Dedifferentiated amniotic fluid mesenchymal stem cell (primary cell): ENCODE results near the gene ADAMTS2.
"Not testable (repeated sequence)": the region's sequence is repeated elsewhere in the genome, so short reads cannot be mapped to it uniquely, and the experiment has no call there.

Experiments used
- DNase-seq: peaks from one replicate; pipeline ENCODE4 v3.0.0-alpha.2; 2016; ENCODE audit errors: extremely low spot score

Gene ADAMTS2

GRCh38 chr5:179296150-179296821 lies 49.0 kb downstream of the ADAMTS2 start:
- no peak for DNase-seq

DNA sequence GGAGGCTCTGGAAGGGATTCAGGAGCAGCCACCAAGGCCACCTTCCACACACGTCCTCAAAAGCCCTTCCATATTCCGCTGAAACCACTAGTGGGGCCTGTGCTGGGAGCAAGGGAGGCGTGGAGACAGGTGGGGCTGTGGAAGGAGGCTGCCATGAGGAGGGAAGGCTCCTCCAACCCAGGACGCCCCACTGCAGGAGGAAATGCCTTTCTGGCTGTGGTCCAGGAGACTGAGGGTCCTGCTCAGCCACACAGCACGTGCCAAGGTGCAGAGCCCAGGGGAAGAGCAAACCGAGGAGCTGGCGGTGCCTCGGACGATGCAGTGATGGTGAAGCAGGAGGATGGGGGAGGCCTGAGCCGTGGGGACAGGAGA lies 49.5 kb downstream of the ADAMTS2 start:
- DNase-seq: no peak

DNA sequence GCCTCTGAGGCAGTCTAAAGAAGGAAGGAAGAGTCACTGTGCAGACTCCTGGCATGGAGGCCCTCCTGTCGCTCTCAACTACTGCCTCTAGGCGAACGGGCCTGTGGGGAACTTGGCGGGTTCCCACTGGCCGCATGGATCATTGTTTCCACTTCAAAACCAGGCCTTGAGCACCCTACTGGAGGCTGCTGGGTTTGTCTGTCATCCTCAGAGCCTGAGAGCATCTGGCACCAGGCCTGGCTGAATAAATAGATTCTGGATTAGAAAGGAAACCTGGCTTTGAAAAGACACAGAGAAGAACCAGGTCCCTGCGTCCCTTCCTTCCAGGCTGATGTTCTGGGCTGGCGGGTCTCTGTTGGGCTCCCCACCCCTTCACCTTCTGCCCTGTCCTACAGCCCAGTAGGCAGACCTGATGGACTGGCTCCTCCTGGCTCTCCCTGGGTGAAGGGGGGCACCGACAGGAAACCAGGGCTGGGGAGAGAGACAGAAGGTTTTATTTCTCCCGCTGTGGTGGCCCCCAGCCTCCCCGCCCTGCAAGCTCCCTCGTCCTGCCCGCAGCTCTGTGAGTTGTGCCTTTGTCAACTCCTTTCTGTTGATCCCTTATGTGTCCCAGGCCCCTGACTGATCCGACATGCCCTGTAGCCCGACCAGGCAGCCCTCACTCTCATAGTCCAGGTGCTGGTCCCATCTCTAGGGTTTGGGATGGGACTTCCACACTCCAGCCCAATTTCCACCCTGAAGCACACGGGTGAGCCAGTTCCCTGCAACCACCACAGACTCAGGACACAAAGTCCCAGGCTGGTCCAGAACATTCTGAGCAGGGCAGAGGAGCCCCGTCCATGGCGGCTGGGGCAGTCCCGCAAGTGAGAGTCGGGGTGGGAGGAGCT lies 50.1 kb downstream of the ADAMTS2 start:
- DNase-seq: no peak

DNA sequence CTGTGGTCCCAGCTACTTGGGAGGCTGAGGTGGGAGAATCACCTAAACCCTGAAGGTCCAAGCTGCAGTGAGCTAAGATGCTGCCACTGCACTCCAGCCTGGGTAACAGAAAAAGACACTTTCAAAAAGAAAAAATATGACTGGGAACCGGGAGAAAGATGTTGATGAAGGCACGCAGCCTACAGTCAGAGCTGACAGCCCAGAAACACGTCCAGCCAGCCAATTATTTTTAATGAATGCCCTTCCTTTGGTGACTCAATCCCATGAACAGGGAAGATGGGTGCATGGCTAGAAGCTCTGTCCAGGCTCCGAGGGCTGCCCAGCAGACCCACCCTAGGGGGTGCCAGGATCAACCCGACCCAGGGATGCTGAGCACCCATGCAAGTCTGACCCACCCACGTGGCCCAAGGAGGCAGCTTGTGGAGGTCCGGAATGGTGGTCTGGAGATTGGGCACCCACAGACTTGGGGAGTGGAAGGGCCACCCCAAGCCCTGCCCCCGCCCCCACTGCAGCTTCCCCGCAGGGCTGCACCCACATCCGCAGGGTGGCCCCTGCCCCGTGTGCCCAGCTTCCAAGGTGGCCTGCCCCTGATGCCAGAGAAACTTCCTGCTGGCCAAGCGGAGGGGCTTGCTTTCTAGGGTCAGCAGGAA lies 51.0 kb downstream of the ADAMTS2 start:
- DNase-seq: no peak

DNA sequence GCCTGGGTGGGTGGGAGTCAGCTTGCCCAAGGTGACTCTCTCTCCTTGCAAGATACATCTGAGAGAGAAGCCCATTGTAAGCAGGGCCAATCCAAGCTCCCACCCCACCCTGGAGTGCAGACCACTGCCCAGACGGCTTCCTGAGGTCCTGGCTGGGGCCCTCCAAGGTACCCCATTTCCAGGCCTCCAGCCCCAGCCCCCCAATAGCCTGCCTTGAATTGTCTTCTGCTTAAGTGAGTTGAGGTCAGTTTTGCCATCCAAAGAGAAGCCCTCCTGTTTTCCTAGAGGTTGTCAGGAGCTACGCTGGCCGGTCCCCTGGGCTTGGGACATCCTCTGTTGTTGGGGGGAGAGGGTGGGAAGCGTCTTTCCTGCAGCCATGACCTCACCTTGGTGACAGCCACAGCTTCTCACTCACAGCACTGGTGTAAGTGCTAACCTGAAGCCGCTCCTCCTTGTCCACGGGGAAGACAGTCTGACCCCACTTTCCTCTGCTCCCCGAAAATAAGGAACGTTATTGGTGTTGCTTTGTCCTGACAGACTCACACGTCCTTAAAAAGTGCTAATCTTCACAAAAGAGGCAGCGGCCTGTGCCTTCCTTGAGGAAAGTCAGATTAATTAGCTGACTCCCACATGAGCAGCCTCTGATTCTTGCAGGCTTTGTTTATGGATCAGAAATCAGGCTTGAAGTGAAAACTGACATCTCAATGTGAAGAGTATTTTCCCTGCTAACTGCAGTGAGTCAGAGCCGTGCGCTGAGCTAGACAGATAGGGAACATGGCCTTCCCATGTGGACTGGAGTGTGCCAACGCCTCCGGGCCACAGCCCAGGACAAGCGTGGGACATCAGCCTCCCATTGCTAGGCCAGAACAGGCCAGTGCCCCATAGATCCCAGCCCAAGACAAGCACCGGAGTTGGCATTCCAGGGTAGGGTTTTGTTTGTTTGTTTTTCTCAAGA lies 52.3 kb downstream of the ADAMTS2 start:
- no peak for DNase-seq

DNA sequence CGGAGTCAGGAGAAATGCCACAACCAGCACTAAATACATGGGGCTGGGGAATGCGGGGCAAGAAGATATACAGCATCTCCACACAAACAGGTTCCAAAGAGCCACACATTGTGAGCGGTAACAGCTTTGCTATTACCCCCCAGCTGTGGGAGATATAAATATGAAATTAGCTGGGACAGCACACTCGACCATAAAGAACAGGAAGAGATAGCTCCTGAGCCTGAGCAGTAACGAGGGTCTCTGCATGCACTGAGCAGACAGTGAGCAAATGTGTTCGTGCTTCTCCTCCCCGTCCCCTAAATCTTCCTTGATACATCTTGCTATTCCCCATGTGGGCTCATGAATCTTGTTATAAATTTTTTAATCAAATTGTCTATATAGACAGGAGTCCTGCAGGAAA lies 53.1 kb downstream of the ADAMTS2 start:
- no peak for DNase-seq

DNA sequence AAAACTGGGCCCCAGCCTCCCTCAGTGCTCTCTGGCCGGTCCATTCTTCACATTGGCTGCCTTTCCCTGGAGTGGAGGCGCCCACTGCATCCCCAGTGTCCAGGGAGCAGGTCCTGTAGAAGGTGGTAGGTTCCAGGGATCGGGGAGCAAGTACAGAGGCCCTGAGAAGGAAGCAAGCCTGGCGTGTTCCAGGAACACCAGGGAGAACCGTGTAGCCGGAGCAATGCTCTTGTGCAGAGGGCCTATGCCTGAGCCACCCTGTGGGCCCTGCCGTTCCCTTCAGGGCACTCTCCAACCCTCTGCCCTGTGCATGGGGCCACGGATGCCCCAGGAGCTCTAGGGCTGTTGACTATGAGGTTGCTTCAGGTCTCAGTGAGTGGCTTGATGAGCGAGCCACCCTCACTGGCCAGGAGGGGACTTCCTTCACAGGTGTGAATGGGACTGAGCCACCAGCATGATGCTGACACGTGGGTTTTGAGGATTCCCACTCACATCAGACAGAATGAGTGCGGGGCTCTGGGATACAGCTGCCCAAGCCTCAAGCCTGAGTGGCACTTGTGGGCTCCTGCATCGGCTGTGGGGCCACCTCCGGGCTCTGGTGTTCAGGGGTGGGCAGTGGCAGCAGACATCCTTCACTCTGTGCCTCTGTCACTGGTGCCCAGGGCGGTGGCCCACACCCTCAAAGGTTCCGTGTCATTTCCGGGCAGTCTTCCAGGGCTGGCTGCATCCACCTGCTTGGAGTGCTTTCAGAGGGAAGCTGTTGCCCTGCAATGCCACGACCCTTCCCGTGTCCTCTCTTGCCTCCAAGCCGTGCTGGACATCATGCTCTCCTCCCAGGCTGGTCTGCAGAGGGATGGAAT lies 54.4 kb downstream of the ADAMTS2 start:
- DNase-seq: no peak

GRCh38 chr5:179289756-179290385 lies 55.4 kb downstream of the ADAMTS2 start:
- DNase-seq: no peak

GRCh38 chr5:179288809-179289185 lies 56.5 kb downstream of the ADAMTS2 start:
- DNase-seq: no peak

GRCh38 chr5:179288101-179288808 lies 57.0 kb downstream of the ADAMTS2 start:
- no peak for DNase-seq

- DNase-seq: no peak
These were observed 57.6 kb downstream of the ADAMTS2 start for GRCh38 chr5:179287631-179288030.

- DNase-seq: no peak
These were observed 58.2 kb downstream of the ADAMTS2 start for GRCh38 chr5:179287071-179287470.

- not testable (repeated sequence) for DNase-seq
These were observed 59.5 kb downstream of the ADAMTS2 start for GRCh38 chr5:179285776-179286162.

DNA sequence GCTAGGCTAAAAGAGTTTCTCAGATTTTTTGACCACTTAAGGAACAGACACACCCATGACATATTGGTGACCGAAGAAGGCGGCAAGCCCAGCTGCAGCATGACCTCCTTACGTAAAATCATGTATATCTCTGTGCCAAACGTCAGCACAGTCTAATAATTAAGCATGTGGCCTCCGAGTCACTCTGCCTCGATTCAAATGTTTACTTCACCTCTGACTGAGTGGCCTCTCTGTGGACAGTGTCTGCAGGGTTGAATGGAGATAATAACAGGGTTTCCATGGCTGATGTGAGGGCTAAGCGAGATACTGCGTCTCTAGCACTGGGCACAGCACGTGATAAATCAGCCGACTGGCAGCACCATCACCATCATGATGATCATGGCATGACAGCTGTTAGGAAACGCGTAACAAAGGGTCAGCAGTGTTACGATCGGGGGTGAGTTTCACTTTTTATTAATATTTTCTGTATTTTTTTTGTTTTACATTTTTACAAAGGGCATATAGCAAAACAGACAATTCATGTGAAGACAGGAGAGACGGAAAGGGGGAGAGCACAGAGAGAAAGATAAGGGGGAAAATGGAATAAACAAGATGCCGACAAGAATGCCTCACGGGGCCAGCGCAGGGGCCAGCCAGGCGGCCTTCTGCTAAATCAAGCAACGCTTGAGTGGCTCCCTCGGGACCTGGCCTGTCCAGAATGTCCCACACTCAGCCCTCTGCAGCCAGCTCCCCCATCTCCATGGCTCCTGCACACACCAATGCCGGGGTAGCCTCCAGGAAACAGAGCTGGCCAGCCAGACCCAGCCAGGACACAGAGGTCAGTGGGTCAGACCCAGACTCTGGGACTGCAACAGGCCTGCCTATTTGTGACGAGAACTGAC lies 60.3 kb downstream of the ADAMTS2 start:
- no peak for DNase-seq

- not testable (repeated sequence) for DNase-seq
These were observed 61.4 kb downstream of the ADAMTS2 start for GRCh38 chr5:179283908-179284307.

- no peak for DNase-seq
These were observed 63.6 kb downstream of the ADAMTS2 start for GRCh38 chr5:179281694-179282093.

- DNase-seq: no peak
These were observed 65.2 kb downstream of the ADAMTS2 start for GRCh38 chr5:179280095-179280490.

DNA sequence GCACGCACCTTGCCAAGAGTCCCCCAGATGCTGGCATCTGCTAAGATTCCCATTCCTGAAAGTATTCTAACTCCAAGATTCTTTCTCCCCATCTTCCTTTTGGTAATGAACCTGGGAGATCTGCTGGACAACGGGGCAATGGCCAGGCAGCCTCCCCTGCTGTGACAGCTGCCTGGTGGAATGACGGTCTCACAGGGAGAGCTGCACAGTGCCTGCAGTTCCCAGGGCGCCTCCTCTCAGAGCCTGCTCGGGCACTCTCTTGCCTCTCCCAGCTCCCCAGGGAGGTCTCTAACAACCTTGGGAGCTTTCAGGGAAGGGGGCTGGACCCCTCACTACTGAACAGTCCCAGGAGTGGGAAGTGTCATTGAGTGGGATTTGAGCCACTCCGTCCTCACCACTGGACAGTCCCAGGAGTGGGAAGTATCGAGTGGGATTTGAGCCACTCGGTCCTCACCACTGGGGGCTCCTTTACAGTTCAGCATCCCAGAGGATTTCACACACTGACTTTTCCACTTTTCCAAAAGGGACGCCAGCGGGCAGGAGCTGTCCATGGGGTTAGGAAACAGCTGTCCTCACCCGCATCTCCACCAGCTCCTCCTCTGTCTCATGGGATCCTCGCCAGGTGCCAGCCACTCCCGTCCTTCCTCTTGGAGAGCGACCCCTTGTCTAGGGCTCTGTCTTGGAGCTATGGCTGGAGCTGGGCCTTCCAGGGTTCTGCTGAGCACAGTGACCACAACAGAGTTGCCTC lies 65.7 kb downstream of the ADAMTS2 start:
- no peak for DNase-seq
